ENCODE measurements around the gene CDH2. TPM values are rescaled to one million over a fixed set of nuclear protein-coding genes. Genes with fewer than 3 reads are reported as not detected.

CDH2 gene
- total RNA-seq, 1 donor from 2014 or later: 363 TPM

GRCh38 chr18:28015671-28016070 lies 161.3 kb downstream of the CDH2 start:
- Mint-ChIP-seq H3K4me1 (ENCODE audit: low read depth, unreplicated experiment) (peaks cover 33% of the 10 kb centered on the region), H3K27me3 (ENCODE audit: low read depth, unreplicated experiment) (no peaks in the 10 kb centered on the region), H3K36me3 (ENCODE audit: low read depth, unreplicated experiment) (peaks cover 11% of the 10 kb centered on the region), H3K27ac (ENCODE audit: unreplicated experiment) (no peak overlapping the region), H3K4me3 (ENCODE audit: unreplicated experiment) (no peak overlapping the region), H3K9me3 (ENCODE audit: unreplicated experiment) (peaks cover 3% of the 10 kb centered on the region)
- DNase-seq (ENCODE audit: low read depth) (no peak), FAIRE-seq (no peak)
- Histone ChIP-seq H3K36me3 (ENCODE audit: insufficient read depth, low read length) (peaks cover 23% of the 10 kb centered on the region), H3K4me2 (ENCODE audit: low read length) (no peak overlapping the region), H3K79me2 (ENCODE audit: insufficient read depth, low read length) (peaks cover 67% of the 10 kb centered on the region), H3K27ac (ENCODE audit: low read depth, low read length) (no peak overlapping the region), H4K20me1 (ENCODE audit: insufficient read depth, low read length) (no peaks in the 10 kb centered on the region), H3K27me3 (ENCODE audit: insufficient read depth, low read length) (no peaks in the 10 kb centered on the region), H3K9me3 (ENCODE audit: insufficient read depth, low read depth, low read length) (no peaks in the 10 kb centered on the region), H3K4me1 (ENCODE audit: insufficient read depth, low read length) (peaks cover 13% of the 10 kb centered on the region), H3K9ac (ENCODE audit: low read length) (no peak overlapping the region), H2AFZ (ENCODE audit: low read depth, low read length) (no peak overlapping the region), H3K4me3 (ENCODE audit: insufficient read depth, low read depth, low read length) (no peak overlapping the region)
- TF ChIP-seq CTCF (IDR thresholded peaks at IDR 0.05; ENCODE audit: insufficient read depth, low read depth, low read length) (no peak), EZH2 (IDR thresholded peaks at IDR 0.05; ENCODE audit: insufficient read depth, low read length) (no peak)

GRCh38 chr18:28013066-28013465 lies 163.9 kb downstream of the CDH2 start:
- H3K9me3 ChIP-seq (ENCODE audit: insufficient read depth, low read depth, low read length): no peaks in the 10 kb centered on the region
- H2AFZ ChIP-seq (ENCODE audit: low read depth, low read length): no peak overlapping the region
- no peaks in the 10 kb centered on the region for H3K27me3 ChIP-seq (ENCODE audit: insufficient read depth, low read length)
- Mint-ChIP-seq H3K4me3 (ENCODE audit: unreplicated experiment) (no peak overlapping the region), H3K27ac (ENCODE audit: unreplicated experiment) (no peak overlapping the region), H3K9me3 (ENCODE audit: unreplicated experiment) (no peaks in the 10 kb centered on the region), H3K4me1 (ENCODE audit: low read depth, unreplicated experiment) (peaks cover 31% of the 10 kb centered on the region), H3K27me3 (ENCODE audit: low read depth, unreplicated experiment) (no peaks in the 10 kb centered on the region), H3K36me3 (ENCODE audit: low read depth, unreplicated experiment) (peaks cover 14% of the 10 kb centered on the region)
- peaks cover 26% of the 10 kb centered on the region for H3K36me3 ChIP-seq (ENCODE audit: insufficient read depth, low read length)
- FAIRE-seq (no peak), DNase-seq (ENCODE audit: low read depth) (no peak)
- H4K20me1 ChIP-seq (ENCODE audit: insufficient read depth, low read length): no peaks in the 10 kb centered on the region
- no peak overlapping the region for H3K4me3 ChIP-seq (ENCODE audit: insufficient read depth, low read depth, low read length)
- no peak overlapping the region for H3K27ac ChIP-seq (ENCODE audit: low read depth, low read length)
- TF ChIP-seq CTCF (IDR thresholded peaks at IDR 0.05; ENCODE audit: insufficient read depth, low read depth, low read length): peak; percentile 46
- TF ChIP-seq EZH2 (IDR thresholded peaks at IDR 0.05; ENCODE audit: insufficient read depth, low read length): no peak
- H3K79me2 ChIP-seq (ENCODE audit: insufficient read depth, low read length): peaks cover 51% of the 10 kb centered on the region
- H3K9ac ChIP-seq (ENCODE audit: low read length): no peak overlapping the region
- H3K4me1 ChIP-seq (ENCODE audit: insufficient read depth, low read length): peaks cover 13% of the 10 kb centered on the region
- no peak overlapping the region for H3K4me2 ChIP-seq (ENCODE audit: low read length)

GRCh38 chr18:28012336-28012735 lies 164.6 kb downstream of the CDH2 start:
- Histone ChIP-seq H3K79me2 (ENCODE audit: insufficient read depth, low read length) (peaks cover 45% of the 10 kb centered on the region), H3K4me3 (ENCODE audit: insufficient read depth, low read depth, low read length) (no peak overlapping the region)
- H3K4me1 Mint-ChIP-seq (ENCODE audit: low read depth, unreplicated experiment): peaks cover 31% of the 10 kb centered on the region

More at GRCh38 chr18:28012336-28012735, 164.6 kb downstream of the CDH2 start:
- FAIRE-seq (no peak), DNase-seq (ENCODE audit: low read depth) (no peak)
- peaks cover 26% of the 10 kb centered on the region for H3K36me3 ChIP-seq (ENCODE audit: insufficient read depth, low read length)
- no peaks in the 10 kb centered on the region for H3K27me3 Mint-ChIP-seq (ENCODE audit: low read depth, unreplicated experiment)
- H3K4me3 Mint-ChIP-seq (ENCODE audit: unreplicated experiment): no peak overlapping the region
- TF ChIP-seq EZH2 (IDR thresholded peaks at IDR 0.05; ENCODE audit: insufficient read depth, low read length) (no peak), CTCF (IDR thresholded peaks at IDR 0.05; ENCODE audit: insufficient read depth, low read depth, low read length) (no peak)
- H3K4me2 ChIP-seq (ENCODE audit: low read length): no peak overlapping the region
- peaks cover 14% of the 10 kb centered on the region for H3K36me3 Mint-ChIP-seq (ENCODE audit: low read depth, unreplicated experiment)
- H2AFZ ChIP-seq (ENCODE audit: low read depth, low read length): no peak overlapping the region
- H3K27ac Mint-ChIP-seq (ENCODE audit: unreplicated experiment): no peak overlapping the region
- no peaks in the 10 kb centered on the region for H4K20me1 ChIP-seq (ENCODE audit: insufficient read depth, low read length)
- H3K9me3 ChIP-seq (ENCODE audit: insufficient read depth, low read depth, low read length): no peaks in the 10 kb centered on the region
- peaks cover 17% of the 10 kb centered on the region for H3K4me1 ChIP-seq (ENCODE audit: insufficient read depth, low read length)
- no peak overlapping the region for H3K9ac ChIP-seq (ENCODE audit: low read length)
- H3K27me3 ChIP-seq (ENCODE audit: insufficient read depth, low read length): no peaks in the 10 kb centered on the region
- no peak overlapping the region for H3K27ac ChIP-seq (ENCODE audit: low read depth, low read length)
- H3K9me3 Mint-ChIP-seq (ENCODE audit: unreplicated experiment): no peaks in the 10 kb centered on the region
